ENCODE measurements around the gene RAF1. TPM values are rescaled to one million over a fixed set of nuclear protein-coding genes. Genes with fewer than 3 reads are reported as not detected.

RAF1 gene
- total and polyA plus RNA-seq, 9 of the 15 experiments (the other 6 are each of a cell fraction or from before 2014, with no cell fraction given): 28.0 to 183 (median 85.6) TPM

- TF ChIP-seq SNIP1 (IDR thresholded peaks at IDR 0.05; ENCODE audit: low read depth): no peak
- TF ChIP-seq PRMT5 (CRISPR knock-in tag; IDR thresholded peaks at IDR 0.05): no peak
Observed at GRCh38 chr3:12681943-12682390, 18.1 kb upstream of the RAF1 start (continued).

- Histone ChIP-seq H2AFZ (ENCODE audit: low read depth, low read length) (peak overlapping the region; percentile 51; the same call in 1 of the 2 replicates), H3K27ac (ENCODE audit: extremely low read depth, low read depth, low read length) (no peak overlapping the region), H3K27me3 (ENCODE audit: control insufficient read depth in 2 of 2, insufficient read depth in 2 of 2, low read length in 2 of 2) (no peaks in the 10 kb centered on the region), H4K20me1 (replicated peaks; ENCODE audit: control insufficient read depth, insufficient read depth, low read length) (no peaks in the 10 kb centered on the region), H3K4me1 (replicated peaks in 1 of 2; ENCODE audit: control insufficient read depth in 2 of 2, insufficient read depth in 2 of 2, low read length in 2 of 2) (peaks cover 0 to 7% of the 10 kb centered on the region in 2 experiments; a peak in 2 of 5 replicates), H3K4me3 (no peak overlapping the region), H3K9me3 (replicated peaks; ENCODE audit: control insufficient read depth, insufficient read depth, low read depth, low read length) (no peaks in the 10 kb centered on the region), H3K9ac (ENCODE audit: insufficient read depth in 1 of 2, low read depth in 2 of 2, low read length in 2 of 2) (no peak overlapping the region), H3K9me1 (ENCODE audit: control insufficient read depth, insufficient read depth, low read length) (no peaks in the 10 kb centered on the region), H3K36me3 (ENCODE audit: control insufficient read depth, insufficient read depth, low read length) (no peaks in the 10 kb centered on the region), H3K79me2 (ENCODE audit: control insufficient read depth, insufficient read depth, low read length) (no peaks in the 10 kb centered on the region), H3K4me2 (ENCODE audit: insufficient read depth, low read length) (no peak overlapping the region)
- BruUV-seq (replicated peaks): no TSS peak
- WGBS (ENCODE audit: insufficient coverage, low coverage, missing lambda C conversion rate): 44% methylated on average over 4 of the region's 4 CpGs
- no peak for FAIRE-seq
- in situ Hi-C loops (cut with MboI): no loop called here
- DNase-seq (ENCODE audit: extremely low read depth in 1 of 4, low spot score in 3 of 4): no peak
- POLR2A ChIA-PET: interaction anchor here (0.6 to 1.3 kb wide), 3 partner anchors 17 to 128 kb away, joined by 3 to 4 read pairs (median 3); partner anchors contain the start of gene RAF1
- CTCF ChIA-PET (ENCODE audit: low intra/inter-chr PET ratio): interaction anchor here (1.1 kb wide), 1 partner anchor 103 kb away, joined by 3 read pairs; no protein-coding TSS in a partner anchor
- intact Hi-C loops (cut with micrococcal nuclease): no loop called here
- TF ChIP-seq ZKSCAN8 (CRISPR knock-in tag; IDR thresholded peaks at IDR 0.05): peak; percentile 95
- TF ChIP-seq C11orf30 (IDR thresholded peaks at IDR 0.05; ENCODE audit: low read depth): no peak
- no peak for TF ChIP-seq ZFX (CRISPR knock-in tag; IDR thresholded peaks at IDR 0.05)
- TF ChIP-seq ZNF140 (CRISPR knock-in tag; IDR thresholded peaks at IDR 0.05): no peak
- ATAC-seq: no peak; the same call in 2 of the 3 replicates
Observed at GRCh38 chr3:12681089-12681942, 17.4 kb upstream of the RAF1 start.

Data from K562 (cell line).